HepG2 (cell line): ENCODE measurements around the gene ADAMTS4. TPM values are rescaled to one million over a fixed set of nuclear protein-coding genes. Genes with fewer than 3 reads are reported as not detected.

Source experiments
- HOXA3 ChIP-seq: sonication (generic); formaldehyde crosslinking; IDR thresholded peaks from 2 replicates; pipeline ENCODE4 v1.5.0; 2020; ENCODE audit warnings: missing genetic modification reagents
- PLRG1 ChIP-seq: fragments of 450-650 bp; conservative IDR thresholded peaks from 2 replicates; pipeline ENCODE4 v1.6.1; 2016
- SMAD3 ChIP-seq: sonication (generic); formaldehyde crosslinking; IDR thresholded peaks from 2 replicates; pipeline ENCODE4 v1.4.0; 2020; ENCODE audit warnings: missing genetic modification reagents
- ZNF33B ChIP-seq: sonication (generic); formaldehyde crosslinking; IDR thresholded peaks from 2 replicates; pipeline ENCODE4 v1.5.1; 2020; ENCODE audit warnings: mild to moderate bottlenecking, missing genetic modification reagents
- ZNF570 ChIP-seq: sonication (generic); formaldehyde crosslinking; IDR thresholded peaks from 2 replicates; pipeline ENCODE4 v1.4.0; 2020; ENCODE audit warnings: mild to moderate bottlenecking, missing genetic modification reagents, borderline replicate concordance
- ZNF816 ChIP-seq: sonication (generic); formaldehyde crosslinking; IDR thresholded peaks from 2 replicates; pipeline ENCODE4 v1.8.0; 2022; ENCODE audit warnings: missing genetic modification reagents, mild to moderate bottlenecking, borderline replicate concordance
- polyA plus RNA-seq, 8 experiments: library from polyadenylated mRNA; depleted of rRNA in 3 of 8; stranded (reverse) in 7 of 8; unstranded in 1 of 8; fragments of >200 nt; fragmentation: Illumina TruSeq in 4 of 8; extraction: Trizol in 4 of 8; gene quantifications; 2 replicates each; pipeline versions ENCODE4 v1.2.1 to v1.2.3, GENCODE V29; 2011 to 2016; ENCODE audit warnings: low read depth in 4 of 8, missing spikeins in 1 of 8, mixed read lengths in 1 of 8; ENCODE audit not compliant: insufficient read depth in 1 of 8
- total RNA-seq, 5 experiments: library from RNA; depleted of rRNA; stranded (reverse); fragments of >200 nt; fragmentation: Illumina TruSeq; extraction: Trizol; gene quantifications; 2 replicates each; pipeline ENCODE4 v1.2.3, GENCODE V29; 2016; ENCODE audit warnings: low read depth in 1 of 5
- TF ChIP-seq, protein P1 (sequence below): sonication (generic); formaldehyde crosslinking; IDR thresholded peaks from 2 replicates; pipeline ENCODE4 v1.4.0; 2020; ENCODE audit warnings: missing genetic modification reagents
- TF ChIP-seq, protein P2 (sequence below): sonication (generic); formaldehyde crosslinking; IDR thresholded peaks from 2 replicates; pipeline ENCODE4 v1.5.0; 2020; ENCODE audit warnings: missing genetic modification reagents
- TF ChIP-seq, protein P3 (sequence below): sonication (generic); formaldehyde crosslinking; IDR thresholded peaks from 2 replicates; pipeline ENCODE4 v1.5.0; 2020; ENCODE audit warnings: mild to moderate bottlenecking, missing genetic modification reagents, borderline replicate concordance
- TF ChIP-seq, protein P4 (sequence below): fragments of 450-650 bp; IDR thresholded peaks from 2 replicates; pipeline ENCODE4 v1.6.1; 2017

The ADAMTS4 gene
- total and polyA plus RNA-seq, 2 of the 13 experiments (the other 11 are each of a cell fraction or from before 2014, with no cell fraction given): 0.51 to 1.7 TPM

DNA sequence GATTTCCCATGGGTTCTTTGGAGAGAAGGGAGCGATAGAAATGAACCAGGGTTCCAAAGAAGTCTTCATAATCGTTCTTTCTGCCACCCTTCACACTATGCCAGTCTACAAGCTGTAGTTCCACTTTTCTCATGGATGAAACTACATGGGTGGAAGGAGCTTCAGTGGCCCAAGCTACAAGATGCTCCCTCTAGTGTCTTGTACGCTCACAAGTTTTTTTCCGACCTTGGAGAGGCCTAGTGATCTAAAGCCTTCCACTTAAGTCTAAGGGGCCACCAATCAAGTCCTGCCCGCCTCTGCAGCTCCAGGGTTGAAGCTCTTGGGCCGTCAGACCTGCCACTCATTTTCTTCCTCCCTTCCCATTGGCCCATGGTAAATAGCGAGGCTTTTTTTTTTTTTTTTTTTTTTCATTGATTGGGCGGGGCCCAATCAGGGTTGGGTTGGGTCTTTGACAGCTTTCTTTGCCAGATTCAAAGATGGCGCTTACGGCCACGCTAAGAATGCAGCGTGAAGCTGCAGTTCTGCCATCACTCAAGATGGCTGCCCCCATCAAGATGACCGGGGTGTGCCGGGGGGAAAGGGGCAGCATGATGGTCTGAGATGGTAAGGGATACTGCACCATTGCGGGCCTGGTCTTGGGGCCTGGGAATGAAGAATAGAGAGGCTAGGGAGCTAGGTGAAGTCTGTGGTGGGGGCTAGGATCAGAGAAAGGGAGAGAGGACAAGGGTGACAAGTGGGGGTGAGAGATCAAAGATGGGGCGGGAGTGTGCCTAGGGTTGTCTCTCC, 26.9 kb upstream of the ADAMTS4 start, which contains the start of gene TOMM40L (continued):
- TF ChIP-seq, protein P1, sequence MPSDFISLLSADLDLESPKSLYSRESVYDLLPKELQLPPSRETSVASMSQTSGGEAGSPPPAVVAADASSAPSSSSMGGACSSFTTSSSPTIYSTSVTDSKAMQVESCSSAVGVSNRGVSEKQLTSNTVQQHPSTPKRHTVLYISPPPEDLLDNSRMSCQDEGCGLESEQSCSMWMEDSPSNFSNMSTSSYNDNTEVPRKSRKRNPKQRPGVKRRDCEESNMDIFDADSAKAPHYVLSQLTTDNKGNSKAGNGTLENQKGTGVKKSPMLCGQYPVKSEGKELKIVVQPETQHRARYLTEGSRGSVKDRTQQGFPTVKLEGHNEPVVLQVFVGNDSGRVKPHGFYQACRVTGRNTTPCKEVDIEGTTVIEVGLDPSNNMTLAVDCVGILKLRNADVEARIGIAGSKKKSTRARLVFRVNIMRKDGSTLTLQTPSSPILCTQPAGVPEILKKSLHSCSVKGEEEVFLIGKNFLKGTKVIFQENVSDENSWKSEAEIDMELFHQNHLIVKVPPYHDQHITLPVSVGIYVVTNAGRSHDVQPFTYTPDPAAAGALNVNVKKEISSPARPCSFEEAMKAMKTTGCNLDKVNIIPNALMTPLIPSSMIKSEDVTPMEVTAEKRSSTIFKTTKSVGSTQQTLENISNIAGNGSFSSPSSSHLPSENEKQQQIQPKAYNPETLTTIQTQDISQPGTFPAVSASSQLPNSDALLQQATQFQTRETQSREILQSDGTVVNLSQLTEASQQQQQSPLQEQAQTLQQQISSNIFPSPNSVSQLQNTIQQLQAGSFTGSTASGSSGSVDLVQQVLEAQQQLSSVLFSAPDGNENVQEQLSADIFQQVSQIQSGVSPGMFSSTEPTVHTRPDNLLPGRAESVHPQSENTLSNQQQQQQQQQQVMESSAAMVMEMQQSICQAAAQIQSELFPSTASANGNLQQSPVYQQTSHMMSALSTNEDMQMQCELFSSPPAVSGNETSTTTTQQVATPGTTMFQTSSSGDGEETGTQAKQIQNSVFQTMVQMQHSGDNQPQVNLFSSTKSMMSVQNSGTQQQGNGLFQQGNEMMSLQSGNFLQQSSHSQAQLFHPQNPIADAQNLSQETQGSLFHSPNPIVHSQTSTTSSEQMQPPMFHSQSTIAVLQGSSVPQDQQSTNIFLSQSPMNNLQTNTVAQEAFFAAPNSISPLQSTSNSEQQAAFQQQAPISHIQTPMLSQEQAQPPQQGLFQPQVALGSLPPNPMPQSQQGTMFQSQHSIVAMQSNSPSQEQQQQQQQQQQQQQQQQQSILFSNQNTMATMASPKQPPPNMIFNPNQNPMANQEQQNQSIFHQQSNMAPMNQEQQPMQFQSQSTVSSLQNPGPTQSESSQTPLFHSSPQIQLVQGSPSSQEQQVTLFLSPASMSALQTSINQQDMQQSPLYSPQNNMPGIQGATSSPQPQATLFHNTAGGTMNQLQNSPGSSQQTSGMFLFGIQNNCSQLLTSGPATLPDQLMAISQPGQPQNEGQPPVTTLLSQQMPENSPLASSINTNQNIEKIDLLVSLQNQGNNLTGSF (CRISPR knock-in tag): no peak
- TF ChIP-seq ZNF816: no peak
- TF ChIP-seq, protein P2, sequence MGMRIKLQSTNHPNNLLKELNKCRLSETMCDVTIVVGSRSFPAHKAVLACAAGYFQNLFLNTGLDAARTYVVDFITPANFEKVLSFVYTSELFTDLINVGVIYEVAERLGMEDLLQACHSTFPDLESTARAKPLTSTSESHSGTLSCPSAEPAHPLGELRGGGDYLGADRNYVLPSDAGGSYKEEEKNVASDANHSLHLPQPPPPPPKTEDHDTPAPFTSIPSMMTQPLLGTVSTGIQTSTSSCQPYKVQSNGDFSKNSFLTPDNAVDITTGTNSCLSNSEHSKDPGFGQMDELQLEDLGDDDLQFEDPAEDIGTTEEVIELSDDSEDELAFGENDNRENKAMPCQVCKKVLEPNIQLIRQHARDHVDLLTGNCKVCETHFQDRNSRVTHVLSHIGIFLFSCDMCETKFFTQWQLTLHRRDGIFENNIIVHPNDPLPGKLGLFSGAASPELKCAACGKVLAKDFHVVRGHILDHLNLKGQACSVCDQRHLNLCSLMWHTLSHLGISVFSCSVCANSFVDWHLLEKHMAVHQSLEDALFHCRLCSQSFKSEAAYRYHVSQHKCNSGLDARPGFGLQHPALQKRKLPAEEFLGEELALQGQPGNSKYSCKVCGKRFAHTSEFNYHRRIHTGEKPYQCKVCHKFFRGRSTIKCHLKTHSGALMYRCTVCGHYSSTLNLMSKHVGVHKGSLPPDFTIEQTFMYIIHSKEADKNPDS: no peak
- no peak for TF ChIP-seq ZNF33B (CRISPR knock-in tag)
- TF ChIP-seq, protein P3, sequence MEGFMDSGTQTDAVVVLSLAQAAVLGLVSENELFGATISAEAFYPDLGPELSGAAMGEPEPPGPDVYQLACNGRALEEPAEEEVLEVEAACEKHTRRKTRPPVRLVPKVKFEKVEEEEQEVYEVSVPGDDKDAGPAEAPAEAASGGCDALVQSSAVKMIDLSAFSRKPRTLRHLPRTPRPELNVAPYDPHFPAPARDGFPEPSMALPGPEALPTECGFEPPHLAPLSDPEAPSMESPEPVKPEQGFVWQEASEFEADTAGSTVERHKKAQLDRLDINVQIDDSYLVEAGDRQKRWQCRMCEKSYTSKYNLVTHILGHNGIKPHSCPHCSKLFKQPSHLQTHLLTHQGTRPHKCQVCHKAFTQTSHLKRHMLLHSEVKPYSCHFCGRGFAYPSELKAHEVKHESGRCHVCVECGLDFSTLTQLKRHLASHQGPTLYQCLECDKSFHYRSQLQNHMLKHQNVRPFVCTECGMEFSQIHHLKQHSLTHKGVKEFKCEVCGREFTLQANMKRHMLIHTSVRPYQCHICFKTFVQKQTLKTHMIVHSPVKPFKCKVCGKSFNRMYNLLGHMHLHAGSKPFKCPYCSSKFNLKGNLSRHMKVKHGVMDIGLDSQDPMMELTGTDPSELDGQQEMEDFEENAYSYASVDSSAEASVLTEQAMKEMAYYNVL (CRISPR knock-in tag): no peak; the same call in 1 of the 2 replicates
- TF ChIP-seq PLRG1: no peak
- TF ChIP-seq, protein P4, sequence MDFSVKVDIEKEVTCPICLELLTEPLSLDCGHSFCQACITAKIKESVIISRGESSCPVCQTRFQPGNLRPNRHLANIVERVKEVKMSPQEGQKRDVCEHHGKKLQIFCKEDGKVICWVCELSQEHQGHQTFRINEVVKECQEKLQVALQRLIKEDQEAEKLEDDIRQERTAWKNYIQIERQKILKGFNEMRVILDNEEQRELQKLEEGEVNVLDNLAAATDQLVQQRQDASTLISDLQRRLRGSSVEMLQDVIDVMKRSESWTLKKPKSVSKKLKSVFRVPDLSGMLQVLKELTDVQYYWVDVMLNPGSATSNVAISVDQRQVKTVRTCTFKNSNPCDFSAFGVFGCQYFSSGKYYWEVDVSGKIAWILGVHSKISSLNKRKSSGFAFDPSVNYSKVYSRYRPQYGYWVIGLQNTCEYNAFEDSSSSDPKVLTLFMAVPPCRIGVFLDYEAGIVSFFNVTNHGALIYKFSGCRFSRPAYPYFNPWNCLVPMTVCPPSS: no peak
- TF ChIP-seq SMAD3 (CRISPR knock-in tag): no peak
- TF ChIP-seq HOXA3 (CRISPR knock-in tag): peak; percentile 71; the same call in 1 of the 2 replicates
- TF ChIP-seq ZNF570: no peak
